Nephron (organoid): Measurements from ENCODE around the gene ATP6V0B.

Source experiments
- H3K27ac Mint-ChIP-seq, 3 experiments: 2 replicates each; pipeline ENCODE4 v1.8.0; 2020; ENCODE audit warnings: mixed read lengths in 3 of 3, mild to moderate bottlenecking in 2 of 3, moderate library complexity in 1 of 3
- H3K27me3 Mint-ChIP-seq: 2 replicates; pipeline ENCODE4 v1.8.0; 2021; ENCODE audit warnings: low read depth, mild to moderate bottlenecking, moderate library complexity, mixed read lengths
- H3K36me3 Mint-ChIP-seq: 2 replicates; pipeline ENCODE4 v1.8.0; 2020; ENCODE audit warnings: low read depth, mixed read lengths
- H3K4me1 Mint-ChIP-seq: 2 replicates; pipeline ENCODE4 v1.8.0; 2020; ENCODE audit warnings: mixed read lengths
- H3K4me3 Mint-ChIP-seq, 3 experiments: 2 replicates each; pipeline ENCODE4 v1.8.0; 2020; ENCODE audit warnings: mild to moderate bottlenecking in 3 of 3, mixed read lengths in 3 of 3, moderate library complexity in 2 of 3
- H3K9me3 Mint-ChIP-seq: 2 replicates; pipeline ENCODE4 v1.8.0; 2020; ENCODE audit warnings: mixed read lengths
- CTCF ChIP-seq, 3 experiments: fragments of 200-600 bp; sonication (generic); IDR thresholded peaks; one replicate each; pipeline ENCODE4 v1.5.0; 2021; ENCODE audit warnings: antibody characterized with exemption in 3 of 3; ENCODE audit not compliant: unreplicated experiment in 3 of 3

The ATP6V0B gene

GRCh38 chr1:43969746-43970466 lies 4.9 kb upstream of the ATP6V0B start, which contains the start of gene DPH2:
TSS of gene DPH2 (plus strand) at chr1:43970010. CDS start at chr1:43970176, 166 bp downstream.
- H3K9me3 Mint-ChIP-seq, result no peaks in the 10 kb centered on the region
- H3K27me3 Mint-ChIP-seq, result no peaks in the 10 kb centered on the region
- H3K4me1 Mint-ChIP-seq, result peaks cover 25% of the 10 kb centered on the region
- peak within 1 kb of the TSS; percentile 93 to 96 (median 94) for H3K4me3 Mint-ChIP-seq
- H3K27ac Mint-ChIP-seq, result peak within 1 kb of the TSS in 1 of 3 experiments; percentile 35
- no peak for TF ChIP-seq CTCF (IDR thresholded peaks at IDR 0.05; ENCODE audit: unreplicated experiment in 3 of 3)
- peaks cover 13% of the 10 kb centered on the region for H3K36me3 Mint-ChIP-seq

GRCh38 chr1:43970502-43970901 lies 4.3 kb upstream of the ATP6V0B start:
- no peaks in the 10 kb centered on the region for H3K27me3 Mint-ChIP-seq
- TF ChIP-seq CTCF (IDR thresholded peaks at IDR 0.05; ENCODE audit: unreplicated experiment in 3 of 3), result no peak
- no peak overlapping the region for H3K27ac Mint-ChIP-seq
- peaks cover 25% of the 10 kb centered on the region for H3K4me1 Mint-ChIP-seq
- peaks cover 13% of the 10 kb centered on the region for H3K36me3 Mint-ChIP-seq
- H3K9me3 Mint-ChIP-seq, result no peaks in the 10 kb centered on the region
- H3K4me3 Mint-ChIP-seq, result peak overlapping the region; percentile 93 to 96 (median 94)

- Mint-ChIP-seq H3K27ac (no peak overlapping the region), H3K27me3 (no peaks in the 10 kb centered on the region), H3K36me3 (peaks cover 13% of the 10 kb centered on the region), H3K4me3 (peak overlapping the region; percentile 93 to 96 (median 94)), H3K9me3 (no peaks in the 10 kb centered on the region), H3K4me1 (peaks cover 27% of the 10 kb centered on the region)
- TF ChIP-seq CTCF (IDR thresholded peaks at IDR 0.05; ENCODE audit: unreplicated experiment in 3 of 3), result no peak
Observed at GRCh38 chr1:43970911-43971310, 3.8 kb upstream of the ATP6V0B start.

GRCh38 chr1:43971336-43971980 lies 3.3 kb upstream of the ATP6V0B start:
- Mint-ChIP-seq H3K27ac (no peak overlapping the region), H3K4me1 (peaks cover 33% of the 10 kb centered on the region), H3K4me3 (peak overlapping the region; percentile 93 to 96 (median 94)), H3K9me3 (no peaks in the 10 kb centered on the region), H3K36me3 (peaks cover 17% of the 10 kb centered on the region), H3K27me3 (no peaks in the 10 kb centered on the region)
- no peak for TF ChIP-seq CTCF (IDR thresholded peaks at IDR 0.05; ENCODE audit: unreplicated experiment in 3 of 3)

GRCh38 chr1:43973981-43974442 lies 748 bp upstream of the ATP6V0B start:
- Mint-ChIP-seq H3K9me3 (no peaks in the 10 kb centered on the region), H3K4me3 (peak overlapping the region; percentile 94 to 95 (median 94)), H3K27me3 (no peaks in the 10 kb centered on the region), H3K4me1 (peaks cover 57% of the 10 kb centered on the region), H3K27ac (peak overlapping the region; percentile 15 to 85 (median 85)), H3K36me3 (peaks cover 25% of the 10 kb centered on the region)
- no peak for TF ChIP-seq CTCF (IDR thresholded peaks at IDR 0.05; ENCODE audit: unreplicated experiment in 3 of 3)
